Body of pancreas (tissue), 4 donors: ENCODE data around the gene CXCL10. TPM values are rescaled to one million over a fixed set of nuclear protein-coding genes. Genes with fewer than 3 reads are reported as not detected.
A peak's percentile ranks its signal among the peaks of the same experiment; 100 is the strongest.
"Not testable (repeated sequence)": the region's sequence is repeated elsewhere in the genome, so short reads cannot be mapped to it uniquely, and the experiment has no call there.

ENCODE experiments used
- ATAC-seq: fragments of 150-250 bp; one replicate; pipeline ENCODE4 v1.9.1; 2016
- DNase-seq, 4 donors: peaks; one replicate each; pipeline ENCODE4 v3.0.0-alpha.2; 2019
- H3K27ac ChIP-seq, 4 donors: fragments of 200-600 bp; sonication (generic); 1 replicate in 3 of 4; 2 replicates in 1 of 4; pipeline versions ENCODE4 v1.5.1 to v1.6.1; 2016 to 2019; ENCODE audit warnings: mild to moderate bottlenecking in 1 of 4, mixed read lengths in 1 of 4, moderate library complexity in 1 of 4
- H3K27me3 ChIP-seq, 2 donors: fragments of 200-600 bp; sonication (generic); one replicate each; pipeline ENCODE4 v1.6.0; 2016; ENCODE audit warnings: mild to moderate bottlenecking in 1 of 2
- H3K36me3 ChIP-seq, 2 donors: fragments of 200-600 bp; sonication (generic); replicated peaks in 1 of 2; 2 replicates each; pipeline ENCODE4 v1.5.1; 2016; ENCODE audit warnings: low read depth in 2 of 2; ENCODE audit not compliant: insufficient read depth in 1 of 2
- H3K4me1 ChIP-seq: fragments of 200-600 bp; sonication (generic); one replicate; pipeline ENCODE4 v1.6.0; 2016
- H3K4me3 ChIP-seq, 2 donors: fragments of 200-600 bp; sonication (generic); 1 replicate in 1 of 2; 2 replicates in 1 of 2; pipeline ENCODE4 v1.5.1; 2016 to 2019
- H3K9me3 ChIP-seq, 3 donors: fragments of 200-600 bp; sonication (generic); 1 replicate in 2 of 3; 2 replicates in 1 of 3; pipeline ENCODE4 v1.5.1; 2016
- POLR2A ChIP-seq, 3 donors: fragments of 450-650 bp; IDR thresholded peaks; one replicate each; pipeline ENCODE4 v1.6.1; 2016; ENCODE audit warnings: antibody characterized with exemption in 3 of 3, mild to moderate bottlenecking in 2 of 3
- WGBS, 2 donors: methylation state at CpG; one replicate each; pipeline ENCODE4 v1.1.5; 2017; 5-methylcytosine and 5-hydroxymethylcytosine counted together
- intact Hi-C: fragments of 100-400 bp; cut with DNase I; formaldehyde crosslinking; loops from one replicate; pipeline ENCODE4 v1.15.1; 2023
- total RNA-seq, 2 donors: library from RNA; depleted of rRNA; stranded (reverse); fragments of >200 nt; gene quantifications; one replicate each; pipeline ENCODE4 v1.1.0, GENCODE V29; 2016
- TF ChIP-seq, protein P1 (sequence below), 7 experiments: fragments of 450-650 bp in 4 of 7; fragments of 200-600 bp in 3 of 7; sonication (generic) in 3 of 7; IDR thresholded peaks; one replicate each; pipeline ENCODE4 v1.5.1; 2016 to 2019; ENCODE audit warnings: antibody characterized with exemption in 7 of 7

Gene CXCL10
- total RNA-seq, 2 donors from 2014 or later = not detected

DNA sequence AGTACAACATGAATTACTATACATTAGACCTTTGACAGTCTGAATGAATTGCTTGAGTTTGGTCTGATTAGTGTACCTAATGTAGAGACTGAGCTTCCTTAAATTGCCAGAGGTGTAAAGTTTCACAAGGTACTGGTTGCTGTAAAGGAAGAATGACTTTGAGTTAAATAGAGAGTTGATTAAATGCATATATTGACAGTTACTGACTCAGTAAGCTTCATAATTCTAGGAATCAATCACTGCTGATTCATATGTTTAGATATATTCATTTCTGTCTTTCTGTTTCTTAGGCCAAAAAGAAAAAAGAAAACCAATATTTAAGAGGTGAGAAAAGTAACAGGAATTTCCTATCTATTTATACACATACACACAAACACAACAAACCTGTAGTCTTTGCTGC, 35.0 kb upstream of the CXCL10 start:
- Histone ChIP-seq H3K27me3 (no peaks in the 10 kb centered on the region), H3K4me1 (peaks cover 28% of the 10 kb centered on the region), H3K27ac (peak overlapping the region in 1 of 4 donors; percentile 3), H3K9me3 (no peaks in the 10 kb centered on the region), H3K36me3 (no peaks in the 10 kb centered on the region), H3K4me3 (no peak overlapping the region)
- no peak for DNase-seq
- no peak for ATAC-seq
- intact Hi-C loops = no loop called here
- TF ChIP-seq, protein P1, sequence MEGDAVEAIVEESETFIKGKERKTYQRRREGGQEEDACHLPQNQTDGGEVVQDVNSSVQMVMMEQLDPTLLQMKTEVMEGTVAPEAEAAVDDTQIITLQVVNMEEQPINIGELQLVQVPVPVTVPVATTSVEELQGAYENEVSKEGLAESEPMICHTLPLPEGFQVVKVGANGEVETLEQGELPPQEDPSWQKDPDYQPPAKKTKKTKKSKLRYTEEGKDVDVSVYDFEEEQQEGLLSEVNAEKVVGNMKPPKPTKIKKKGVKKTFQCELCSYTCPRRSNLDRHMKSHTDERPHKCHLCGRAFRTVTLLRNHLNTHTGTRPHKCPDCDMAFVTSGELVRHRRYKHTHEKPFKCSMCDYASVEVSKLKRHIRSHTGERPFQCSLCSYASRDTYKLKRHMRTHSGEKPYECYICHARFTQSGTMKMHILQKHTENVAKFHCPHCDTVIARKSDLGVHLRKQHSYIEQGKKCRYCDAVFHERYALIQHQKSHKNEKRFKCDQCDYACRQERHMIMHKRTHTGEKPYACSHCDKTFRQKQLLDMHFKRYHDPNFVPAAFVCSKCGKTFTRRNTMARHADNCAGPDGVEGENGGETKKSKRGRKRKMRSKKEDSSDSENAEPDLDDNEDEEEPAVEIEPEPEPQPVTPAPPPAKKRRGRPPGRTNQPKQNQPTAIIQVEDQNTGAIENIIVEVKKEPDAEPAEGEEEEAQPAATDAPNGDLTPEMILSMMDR (IDR thresholded peaks at IDR 0.05) = no peak
- no peak for TF ChIP-seq POLR2A (IDR thresholded peaks at IDR 0.05)

DNA sequence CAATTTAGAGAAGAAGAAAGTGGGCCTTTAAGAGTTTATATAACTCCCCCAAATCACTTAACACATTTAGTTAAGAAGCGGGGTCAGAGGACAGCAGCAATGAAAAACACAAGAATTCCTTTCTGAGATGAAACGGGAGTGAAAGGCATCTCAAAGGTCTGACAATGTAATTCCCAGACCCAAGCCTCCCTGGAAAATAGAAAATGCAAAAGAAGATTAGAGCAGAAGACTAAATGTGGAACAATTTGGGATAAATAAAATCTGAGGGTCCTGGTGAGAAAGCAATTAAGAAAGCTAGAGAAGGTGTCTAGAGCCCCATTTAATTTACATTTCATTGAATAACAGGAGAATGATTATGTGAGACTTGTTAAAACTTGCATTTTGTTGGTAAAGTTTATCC, 32.1 kb upstream of the CXCL10 start:
- Histone ChIP-seq H3K36me3 (no peaks in the 10 kb centered on the region), H3K27me3 (no peaks in the 10 kb centered on the region), H3K9me3 (no peaks in the 10 kb centered on the region), H3K4me1 (peaks cover 20% of the 10 kb centered on the region), H3K27ac (peak overlapping the region in 3 of 4 donors; percentile 24 to 69 (median 62)), H3K4me3 (no peak overlapping the region)
- no peak for DNase-seq
- ATAC-seq = no peak
- intact Hi-C loops = no loop called here
- TF ChIP-seq, protein P1 (IDR thresholded peaks at IDR 0.05) = no peak
- TF ChIP-seq POLR2A (IDR thresholded peaks at IDR 0.05) = no peak
- WGBS, 2 donors = 88 to 96% methylated on average over 2 of the region's 2 CpGs

DNA sequence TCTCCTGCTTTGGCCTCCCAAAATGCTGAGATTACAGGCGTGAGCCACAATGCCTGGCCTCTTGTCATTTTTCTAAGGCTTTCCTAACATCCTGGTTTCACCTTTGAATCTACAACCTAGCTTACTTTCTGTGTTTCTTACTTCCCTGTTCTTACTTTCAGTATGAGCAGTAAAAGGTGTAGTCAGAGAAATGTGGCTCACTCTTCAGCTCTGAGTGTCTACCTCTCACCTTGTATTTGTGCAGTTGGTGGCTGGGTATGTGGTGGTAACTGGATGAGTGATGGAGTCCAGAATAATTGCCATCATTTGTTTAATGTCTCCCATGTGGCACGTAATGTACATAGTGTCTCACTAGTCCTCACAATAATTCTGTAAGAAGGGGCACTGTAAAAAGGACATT, 31.7 kb upstream of the CXCL10 start:
- DNase-seq (no peak), ATAC-seq (peak; percentile 38)
- H3K9me3 ChIP-seq = no peaks in the 10 kb centered on the region
- no peaks in the 10 kb centered on the region for H3K27me3 ChIP-seq
- H3K36me3 ChIP-seq = no peaks in the 10 kb centered on the region
- TF ChIP-seq, protein P1 (IDR thresholded peaks at IDR 0.05) = no peak
- TF ChIP-seq POLR2A (IDR thresholded peaks at IDR 0.05) = no peak
- no peak overlapping the region for H3K4me3 ChIP-seq
- 61 to 83% methylated on average over 2 of the region's 2 CpGs for WGBS, 2 donors
- peak overlapping the region in 3 of 4 donors; percentile 24 to 69 (median 62) for H3K27ac ChIP-seq
- H3K4me1 ChIP-seq = peaks cover 16% of the 10 kb centered on the region
- intact Hi-C loops = no loop called here

DNA sequence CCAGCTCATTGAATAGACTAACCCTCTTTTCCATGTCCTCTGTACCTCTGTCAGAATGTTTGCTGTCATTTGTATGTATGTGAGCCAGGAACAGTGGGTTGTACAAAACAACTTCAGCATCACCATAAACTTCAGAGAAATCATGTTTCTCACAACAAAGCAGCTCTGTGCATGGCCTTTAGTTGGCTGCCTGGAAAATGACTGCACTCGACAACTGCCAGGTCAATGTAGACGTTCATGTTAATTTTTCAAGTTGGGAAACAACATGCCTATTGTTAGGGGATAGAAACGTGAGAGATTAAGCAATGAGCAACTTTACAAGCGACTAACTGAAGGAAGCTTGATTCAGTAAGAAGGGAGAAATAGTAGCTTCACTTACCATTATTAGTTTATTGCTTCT, 30.4 kb upstream of the CXCL10 start:
- Histone ChIP-seq H3K36me3 (no peaks in the 10 kb centered on the region), H3K27me3 (no peaks in the 10 kb centered on the region), H3K4me1 (peaks cover 4% of the 10 kb centered on the region), H3K27ac (peak overlapping the region in 2 of 4 donors; percentile 31 to 37), H3K4me3 (no peak overlapping the region), H3K9me3 (no peaks in the 10 kb centered on the region)
- intact Hi-C loops = no loop called here
- TF ChIP-seq, protein P1 (IDR thresholded peaks at IDR 0.05) = no peak
- TF ChIP-seq POLR2A (IDR thresholded peaks at IDR 0.05) = no peak
- DNase-seq = peak in 1 of 4 donors; percentile 12
- peak; percentile 86 for ATAC-seq
- 21 to 35% methylated on average over 4 of the region's 4 CpGs for WGBS, 2 donors

DNA sequence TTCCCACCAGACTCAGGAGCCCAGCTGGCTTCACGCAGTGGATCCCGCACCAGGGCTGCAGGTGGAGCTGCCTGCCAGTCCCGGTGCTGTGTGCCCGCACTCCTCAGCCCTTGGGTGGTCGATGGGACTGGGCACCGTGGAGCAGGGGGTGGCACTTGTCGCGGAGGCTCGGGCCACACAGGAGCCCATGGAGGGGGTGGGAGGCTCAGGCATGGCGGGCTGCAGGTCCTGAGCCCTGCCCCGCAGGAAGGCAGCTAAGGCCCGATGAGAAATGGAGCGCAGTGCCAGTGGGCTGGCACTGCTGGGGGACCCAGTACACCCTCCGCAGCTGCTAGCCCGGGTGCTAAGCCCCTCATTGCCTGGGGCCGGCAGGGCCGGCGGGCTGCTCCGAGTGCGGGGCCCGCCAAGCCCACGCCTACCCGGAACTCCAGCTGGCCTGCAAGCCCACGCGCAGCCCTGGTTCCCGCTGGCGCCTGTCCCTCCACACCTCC, 27.3 kb upstream of the CXCL10 start:
- WGBS, 2 donors = 76 to 90% methylated on average over 4 to 14 of the region's 27 CpGs

DNA sequence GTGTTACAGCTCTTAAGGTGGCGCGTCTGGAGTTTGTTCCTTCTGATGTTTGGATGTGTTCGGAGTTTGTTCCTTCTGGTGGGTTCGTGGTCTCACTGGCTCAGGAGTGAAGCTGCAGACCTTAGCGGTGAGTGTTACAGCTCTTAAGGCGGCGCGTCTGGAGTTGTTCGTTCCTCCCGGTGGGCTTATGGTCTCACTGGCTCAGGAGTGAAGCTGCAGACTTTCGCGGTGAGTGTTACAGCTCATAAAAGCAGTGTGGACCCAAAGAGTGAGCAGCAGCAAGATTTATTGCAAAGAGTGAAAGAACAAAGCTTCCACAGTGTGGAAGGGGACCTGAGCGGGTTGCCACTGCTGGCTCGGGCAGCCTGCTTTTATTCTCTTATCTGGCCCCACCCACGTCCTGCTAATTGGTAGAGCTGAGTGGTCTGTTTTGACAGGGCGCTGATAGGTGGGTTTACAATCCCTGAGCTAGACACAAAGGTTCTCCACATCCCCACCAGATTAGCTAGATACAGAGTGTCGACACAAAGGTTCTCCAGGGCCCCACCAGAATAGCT, 26.6 kb upstream of the CXCL10 start:
- DNase-seq, H3K4me1 ChIP-seq, H3K27ac ChIP-seq, H3K27me3 ChIP-seq, intact Hi-C loops, ATAC-seq, H3K36me3 ChIP-seq, H3K4me3 ChIP-seq, H3K9me3 ChIP-seq: not testable (repeated sequence)
- 81 to 85% methylated on average over 12 to 17 of the region's 17 CpGs for WGBS, 2 donors

More for the DNA sequence above, 27.3 kb upstream of the CXCL10 start:
- H3K36me3 ChIP-seq, ATAC-seq, H3K4me3 ChIP-seq, H3K27ac ChIP-seq, H3K27me3 ChIP-seq, H3K9me3 ChIP-seq, intact Hi-C loops, H3K4me1 ChIP-seq, DNase-seq: not testable (repeated sequence)

GRCh38 chr4:76044686-76045085, 21.4 kb upstream of the CXCL10 start:
- ATAC-seq, DNase-seq, H3K4me1 ChIP-seq, H3K4me3 ChIP-seq, H3K27me3 ChIP-seq, H3K9me3 ChIP-seq, H3K36me3 ChIP-seq, H3K27ac ChIP-seq, intact Hi-C loops: not testable (repeated sequence)
- 74 to 75% methylated on average over 4 of the region's 4 CpGs for WGBS, 2 donors

DNA sequence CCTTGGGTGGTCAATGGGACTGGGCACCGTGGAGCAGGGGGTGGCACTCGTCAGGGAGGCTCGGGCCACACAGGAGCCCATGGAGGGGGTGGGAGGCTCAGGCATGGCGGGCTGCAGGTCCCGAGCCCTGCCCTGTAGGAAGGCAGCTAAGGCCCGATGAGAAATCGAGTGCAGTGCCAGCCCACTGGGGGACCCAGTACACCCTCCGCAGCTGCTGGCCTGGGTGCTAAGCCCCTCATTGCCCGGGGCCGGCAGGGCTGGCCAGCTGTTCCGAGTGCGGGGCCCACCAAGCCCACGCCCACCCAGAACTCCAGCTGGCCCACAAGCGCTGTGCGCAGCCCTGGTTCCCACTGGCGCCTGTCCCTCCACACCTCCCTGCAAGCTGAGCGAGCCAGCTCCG, 20.0 kb upstream of the CXCL10 start:
- H3K4me1 ChIP-seq, H3K27ac ChIP-seq, ATAC-seq, H3K27me3 ChIP-seq, H3K9me3 ChIP-seq, H3K4me3 ChIP-seq, DNase-seq, intact Hi-C loops, H3K36me3 ChIP-seq: not testable (repeated sequence)
- 97% methylated on average over 13 of the region's 18 CpGs; no CpG with 5 or more reads in 1 of the 2 donors for WGBS, 2 donors
